Mucosa of descending colon (tissue), 3 donors: Measurements from ENCODE around the gene ATP13A3. TPM values are rescaled to one million over a fixed set of nuclear protein-coding genes. Genes with fewer than 3 reads are reported as not detected.

ENCODE experiments used
- ATAC-seq: fragments of 200-7000 bp; cut with Tn5 transposase; one replicate; pipeline ENCODE4 v1.9.1; 2020; ENCODE audit warnings: mild to moderate bottlenecking, moderate library complexity
- DNase-seq, 3 donors: peaks; one replicate each; pipeline ENCODE4 v3.0.0-alpha.2; 2020
- H3K36me3 ChIP-seq: fragments of 200-600 bp; one replicate; pipeline ENCODE4 v1.8.0; 2021; ENCODE audit warnings: low read depth, mild to moderate bottlenecking
- H3K4me1 ChIP-seq: fragments of 200-600 bp; one replicate; pipeline ENCODE4 v1.8.0; 2021; ENCODE audit warnings: low read depth, mild to moderate bottlenecking
- H3K4me3 ChIP-seq: fragments of 200-600 bp; one replicate; pipeline ENCODE4 v1.8.0; 2021; ENCODE audit warnings: mild to moderate bottlenecking
- H3K9me3 ChIP-seq: fragments of 200-600 bp; one replicate; pipeline ENCODE4 v1.8.0; 2021; ENCODE audit warnings: mild to moderate bottlenecking
- CTCF ChIP-seq: fragments of 200-600 bp; IDR thresholded peaks from one replicate; pipeline ENCODE4 v1.8.0; 2022; ENCODE audit warnings: antibody characterized with exemption, mild to moderate bottlenecking
- intact Hi-C, 2 donors: fragments of 100-400 bp; cut with DNase I in 1 of 2; cut with micrococcal nuclease in 1 of 2; formaldehyde crosslinking; loops; one replicate each; pipeline versions ENCODE4 v1.11.0 to v1.11.1; 2022; cut with DNase I, micrococcal nuclease
- total RNA-seq, 3 donors: library from RNA; stranded (reverse); fragmentation: NEBNext Ultra II Directional in 2 of 3; extraction: Animal tissue kit (Norgen Biotek cat#: 25700) in 2 of 3; gene quantifications; one replicate each; pipeline versions ENCODE4 v1.2.1 to v1.2.4, GENCODE V29; 2021 to 2023
- donor health status: DM: no; HTN: no; CAD: no; lungs with moderate emphysema.
- donor health status: DM: no; HTN: no; CAD: no.
- donor health status: DM: no; HTN: yes; CAD: no.

Gene ATP13A3
- total RNA-seq, 3 donors from 2014 or later, result 76.2 to 96.1 (median 83.9) TPM

GRCh38 chr3:194370753-194371152 is 116.0 kb downstream of the ATP13A3 start:
- ATAC-seq (no peak), DNase-seq (no peak)
- no peak for TF ChIP-seq CTCF
- no peaks in the 10 kb centered on the region for H3K36me3 ChIP-seq
- no peaks in the 10 kb centered on the region for H3K4me1 ChIP-seq
- intact Hi-C loops, result no loop called here
- H3K9me3 ChIP-seq, result no peaks in the 10 kb centered on the region
- H3K4me3 ChIP-seq, result no peak overlapping the region

- H3K4me3 ChIP-seq, result no peak within 1 kb of the TSS
- no peaks in the 10 kb centered on the region for H3K9me3 ChIP-seq
- H3K4me1 ChIP-seq, result no peaks in the 10 kb centered on the region
- peak in 1 of 3 donors; percentile 14 for DNase-seq
- intact Hi-C loops, result no loop called here
- no peak for TF ChIP-seq CTCF
- H3K36me3 ChIP-seq, result no peaks in the 10 kb centered on the region
- ATAC-seq, result peak; percentile 64
Observed at GRCh38 chr3:194369522-194370279, 117.1 kb downstream of the ATP13A3 start, which contains the start of gene LRRC15. LRRC15 (minus strand) TSS chr3:194369743; CDS start chr3:194361043, 8,700 bp downstream.

- no peak for TF ChIP-seq CTCF
Observed at GRCh38 chr3:194368918-194369317, 117.9 kb downstream of the ATP13A3 start.

GRCh38 chr3:194367992-194368841 is 118.6 kb downstream of the ATP13A3 start:
- TF ChIP-seq CTCF, result no peak
- DNase-seq (no peak), ATAC-seq (no peak)
- H3K9me3 ChIP-seq, result no peaks in the 10 kb centered on the region
- no peaks in the 10 kb centered on the region for H3K4me1 ChIP-seq
- intact Hi-C loops, result no loop called here
- H3K36me3 ChIP-seq, result no peaks in the 10 kb centered on the region
- H3K4me3 ChIP-seq, result no peak overlapping the region

More at GRCh38 chr3:194368918-194369317, 117.9 kb downstream of the ATP13A3 start:
- no peak for ATAC-seq
- H3K4me3 ChIP-seq, result no peak overlapping the region
- H3K4me1 ChIP-seq, result no peaks in the 10 kb centered on the region
- H3K36me3 ChIP-seq, result no peaks in the 10 kb centered on the region
- intact Hi-C loops, result no loop called here
- DNase-seq, result no peak
- H3K9me3 ChIP-seq, result no peaks in the 10 kb centered on the region

- no peak for TF ChIP-seq CTCF
- Histone ChIP-seq H3K4me1 (no peaks in the 10 kb centered on the region), H3K9me3 (no peaks in the 10 kb centered on the region), H3K4me3 (no peak overlapping the region), H3K36me3 (no peaks in the 10 kb centered on the region)
- ATAC-seq (no peak), DNase-seq (no peak)
- intact Hi-C loops, result no loop called here
Observed at GRCh38 chr3:194365978-194366490, 120.8 kb downstream of the ATP13A3 start.
